ENCODE data around the gene NT5C1A. TPM values are rescaled to one million over a fixed set of nuclear protein-coding genes. Genes with fewer than 3 reads are reported as not detected.

The NT5C1A gene
- total RNA-seq, result not detected in 2 replicates

GRCh38 chr1:39671793-39672550 is at the start of gene NT5C1A:
Gene NT5C1A (minus strand): TSS chr1:39672107. CDS start chr1:39672038, 69 bp downstream.

GRCh38 chr1:39691383-39692151 is 19.7 kb upstream of the NT5C1A start, which contains the start of gene HPCAL4:
Gene HPCAL4 (minus strand): TSS chr1:39691433. CDS start chr1:39684603, 6,830 bp downstream.

GRCh38 chr1:39639305-39640130 is 32.4 kb downstream of the NT5C1A start, which contains the start of gene HEYL:
Gene HEYL (minus strand): TSS chr1:39639643. CDS start chr1:39639625, 18 bp downstream.

Other genes with a start within 250 kb of the NT5C1A start
- gene BMP8A, start 180.5 kb downstream of the NT5C1A start, total RNA-seq, result under 0.01 and 0.28 TPM in 2 replicates
- gene PABPC4, start 95.3 kb downstream of the NT5C1A start, total RNA-seq, result 196 and 233 TPM in 2 replicates
- gene HEYL, start 32.5 kb downstream of the NT5C1A start, total RNA-seq, result 0.09 TPM in 1 of 2 replicates, not detected in the other
- gene HPCAL4, start 19.3 kb upstream of the NT5C1A start, total RNA-seq, result not detected in 2 replicates
- 38.9 and 41.5 TPM in 2 replicates for gene PPIE, start 66.8 kb upstream of the NT5C1A start, total RNA-seq
- gene OXCT2, start 99.2 kb upstream of the NT5C1A start, total RNA-seq, result 1.7 and 4.1 TPM in 2 replicates
- not detected in 2 replicates for gene BMP8B, start 116.8 kb upstream of the NT5C1A start, total RNA-seq
- 26.3 and 35.0 TPM in 2 replicates for gene TRIT1, start 211.4 kb upstream of the NT5C1A start, total RNA-seq
- gene MYCL, start 229.8 kb upstream of the NT5C1A start, total RNA-seq, result 0.71 and 1.1 TPM in 2 replicates